GM21367 (cell line): ENCODE measurements around the gene TSHZ2.

ENCODE experiments used
- ATAC-seq: cut with Tn5 transposase; IDR thresholded peaks from one replicate; pipeline ENCODE4 v1.9.1; 2021; ENCODE audit not compliant: unreplicated experiment

Gene TSHZ2

GRCh38 chr20:53157443-53158408, 185.6 kb downstream of the TSHZ2 start:
- peak; percentile 76 for ATAC-seq

- no peak for ATAC-seq
Observed at GRCh38 chr20:53159160-53159559, 187.0 kb downstream of the TSHZ2 start.

- no peak for ATAC-seq
Observed at GRCh38 chr20:53161073-53161472, 188.9 kb downstream of the TSHZ2 start.

- ATAC-seq, result no peak
Observed at GRCh38 chr20:53161473-53161872, 189.3 kb downstream of the TSHZ2 start.

- ATAC-seq, result no peak
Observed at GRCh38 chr20:53162251-53162835, 190.2 kb downstream of the TSHZ2 start.

- ATAC-seq, result no peak
Observed at GRCh38 chr20:53163486-53163885, 191.3 kb downstream of the TSHZ2 start.

GRCh38 chr20:53164072-53164471, 191.9 kb downstream of the TSHZ2 start:
- no peak for ATAC-seq

- no peak for ATAC-seq
Observed at GRCh38 chr20:53165452-53165851, 193.3 kb downstream of the TSHZ2 start.

- no peak for ATAC-seq
Observed at GRCh38 chr20:53168491-53168890, 196.3 kb downstream of the TSHZ2 start.

GRCh38 chr20:53170196-53170595, 198.0 kb downstream of the TSHZ2 start:
- no peak for ATAC-seq

- no peak for ATAC-seq
Observed at GRCh38 chr20:53171065-53171464, 198.9 kb downstream of the TSHZ2 start.

GRCh38 chr20:53174454-53174853, 202.3 kb downstream of the TSHZ2 start:
- ATAC-seq, result no peak

- ATAC-seq, result no peak
Observed at GRCh38 chr20:53175135-53175780, 203.1 kb downstream of the TSHZ2 start.

- ATAC-seq, result no peak
Observed at GRCh38 chr20:53176134-53176533, 204.0 kb downstream of the TSHZ2 start.

- ATAC-seq, result no peak
Observed at GRCh38 chr20:53177687-53178086, 205.5 kb downstream of the TSHZ2 start.

GRCh38 chr20:53179749-53180148, 207.6 kb downstream of the TSHZ2 start:
- no peak for ATAC-seq

GRCh38 chr20:53180928-53181362, 208.8 kb downstream of the TSHZ2 start:
- ATAC-seq, result no peak

GRCh38 chr20:53181866-53182376, 209.8 kb downstream of the TSHZ2 start:
- no peak for ATAC-seq

- no peak for ATAC-seq
Observed at GRCh38 chr20:53183181-53183580, 211.0 kb downstream of the TSHZ2 start.

- ATAC-seq, result no peak
Observed at GRCh38 chr20:53186635-53187034, 214.5 kb downstream of the TSHZ2 start.

- ATAC-seq, result no peak
Observed at GRCh38 chr20:53187392-53188068, 215.4 kb downstream of the TSHZ2 start.
